Esophagus squamous epithelium (tissue), 5 donors: ENCODE results near the gene TANGO2. TPM values are rescaled to one million over a fixed set of nuclear protein-coding genes. Genes with fewer than 3 reads are reported as not detected.

ENCODE experiments used
- DNase-seq: peaks from one replicate; lab custom pipeline; 2025; lab: John Stamatoyannopoulos, UW
- H3K27ac ChIP-seq, 4 donors: fragments of 200-600 bp; sonication (generic); one replicate each; pipeline ENCODE4 v1.5.1; 2016 to 2019; ENCODE audit warnings: mild to moderate bottlenecking in 1 of 4
- H3K27me3 ChIP-seq, 4 donors: fragments of 200-600 bp; sonication (generic); 1 replicate in 3 of 4; 2 replicates in 1 of 4; pipeline versions ENCODE4 v1.5.1 to v1.6.0; 2017 to 2021; ENCODE audit warnings: antibody characterized with exemption in 1 of 4
- H3K36me3 ChIP-seq, 3 donors: fragments of 200-600 bp; sonication (generic); one replicate each; pipeline ENCODE4 v1.5.1; 2016 to 2019
- H3K4me1 ChIP-seq, 3 donors: fragments of 200-600 bp; sonication (generic); one replicate each; pipeline ENCODE4 v1.5.1; 2017 to 2019
- H3K4me3 ChIP-seq, 4 donors: fragments of 200-600 bp; sonication (generic); 1 replicate in 3 of 4; 2 replicates in 1 of 4; pipeline ENCODE4 v1.5.1; 2016 to 2019; ENCODE audit warnings: mild to moderate bottlenecking in 2 of 4, moderate library complexity in 1 of 4
- H3K9me3 ChIP-seq, 3 donors: fragments of 200-600 bp; sonication (generic); one replicate each; pipeline ENCODE4 v1.5.1; 2016 to 2019
- CTCF ChIP-seq, 6 experiments: fragments of 450-650 bp in 4 of 6; fragments of 200-600 bp in 2 of 6; sonication (generic) in 2 of 6; IDR thresholded peaks; one replicate each; pipeline ENCODE4 v1.5.1; 2016 to 2019; ENCODE audit warnings: antibody characterized with exemption in 6 of 6, mild to moderate bottlenecking in 4 of 6, moderate library complexity in 4 of 6
- POLR2A ChIP-seq, 4 donors: fragments of 450-650 bp; IDR thresholded peaks; one replicate each; pipeline ENCODE4 v1.6.1; 2017; ENCODE audit warnings: antibody characterized with exemption in 4 of 4, mild to moderate bottlenecking in 4 of 4, moderate library complexity in 3 of 4
- WGBS, 2 donors: methylation state at CpG; one replicate each; pipeline ENCODE4 v1.1.5; 2018; 5-methylcytosine and 5-hydroxymethylcytosine counted together
- intact Hi-C: fragments of 100-400 bp; cut with DNase I; formaldehyde crosslinking; loops from one replicate; pipeline ENCODE4 v1.15.0; 2022
- small RNA-seq, 4 donors: library from RNA; depleted of rRNA; stranded (forward); fragments of <200 nt; gene quantifications; one replicate each; pipeline ENCODE3, GENCODE V24; 2016
- total RNA-seq, 4 donors: library from RNA; depleted of rRNA; stranded (reverse); fragments of >200 nt; gene quantifications; one replicate each; pipeline ENCODE4 v1.1.0, GENCODE V29; 2016
- donor health status: DM: yes; HTN: yes; CAD: no.

Gene TANGO2
- total RNA-seq, 4 donors from 2014 or later, result 14.0 to 28.2 (median 17.6) TPM

- peak within 1 kb of the TSS; percentile 89 to 93 (median 92) for H3K27ac ChIP-seq
- H3K9me3 ChIP-seq, result no peaks in the 10 kb centered on the region
- intact Hi-C loops, result loop anchor here (10.0 kb wide), 2 partner anchors 91 to 141 kb away; partner anchors contain the start of gene TANGO2
- TF ChIP-seq CTCF (IDR thresholded peaks at IDR 0.05) (no peak), POLR2A (IDR thresholded peaks at IDR 0.05) (no peak)
- peaks cover 30 to 66% (median 30%) of the 10 kb centered on the region in 3 donors for H3K4me1 ChIP-seq
- H3K4me3 ChIP-seq, result peak within 1 kb of the TSS; percentile 77 to 90 (median 85)
- no peaks in the 10 kb centered on the region for H3K27me3 ChIP-seq
- WGBS, 2 donors, result 28 to 64% methylated on average over 5 to 9 of the region's 30 CpGs
- no peak for DNase-seq
- peaks cover 8 to 71% (median 18%) of the 10 kb centered on the region in 3 donors for H3K36me3 ChIP-seq
Measured at GRCh38 chr22:20115691-20116375, 94.9 kb downstream of the TANGO2 start, which contains the start of gene RANBP1. RANBP1 (plus strand) TSS chr22:20116104; CDS start chr22:20116185, 81 bp downstream.

DNA sequence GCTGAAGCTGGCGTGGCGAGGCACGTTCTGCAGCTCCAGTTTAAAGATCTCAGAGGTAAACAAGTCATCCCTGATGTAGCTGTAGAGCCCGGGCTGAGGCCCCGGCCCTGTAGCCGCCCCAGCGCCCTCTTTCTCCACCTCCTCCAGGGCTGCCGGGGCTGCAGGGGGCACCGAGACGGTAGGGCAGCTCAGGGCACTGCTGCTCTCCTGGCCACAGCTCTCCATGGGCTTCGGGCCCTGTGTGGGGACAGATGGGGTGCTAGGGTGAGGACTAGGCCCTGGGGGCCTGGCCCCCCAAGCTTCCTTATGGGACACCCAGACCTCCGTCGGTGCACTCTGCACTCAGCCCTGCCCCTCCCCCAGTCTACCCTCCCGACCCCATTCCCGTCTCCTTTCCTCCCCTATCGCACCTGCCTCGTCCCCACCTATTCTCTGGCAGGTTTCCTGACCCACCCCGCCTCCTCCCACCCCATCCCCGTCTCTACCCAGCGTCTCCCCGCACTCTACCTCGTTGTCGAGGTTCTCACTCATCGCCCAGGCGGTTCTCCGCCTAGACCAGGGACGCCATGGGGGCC, 95.6 kb downstream of the TANGO2 start:
- H3K36me3 ChIP-seq, result peaks cover 9 to 71% (median 18%) of the 10 kb centered on the region in 3 donors
- TF ChIP-seq CTCF (IDR thresholded peaks at IDR 0.05) (no peak), POLR2A (IDR thresholded peaks at IDR 0.05) (no peak)
- 0 to 8% methylated on average over 8 to 14 of the region's 27 CpGs for whole genome bisulfite sequencing, 2 donors
- peaks cover 30 to 72% (median 30%) of the 10 kb centered on the region in 3 donors for H3K4me1 ChIP-seq
- intact Hi-C loops, result loop anchor here (10.0 kb wide), 2 partner anchors 92 to 142 kb away; partner anchors contain the start of gene TANGO2
- H3K27ac ChIP-seq, result peak overlapping the region; percentile 89 to 93 (median 92)
- no peaks in the 10 kb centered on the region for H3K27me3 ChIP-seq
- no peak for DNase-seq
- peak overlapping the region; percentile 77 to 90 (median 85) for H3K4me3 ChIP-seq
- H3K9me3 ChIP-seq, result no peaks in the 10 kb centered on the region

Small RNA genes lying within 50 kb of the gene (small RNA-seq; reads per million reads assigned to genes)
- gene MIR185 (1.8 to 4.6 (median 3.1) reads per million in 4 donors), gene MIR6816 (0 reads per million in 4 donors), gene RF00017 (0 reads per million in 4 donors)

Other genes starting within 250 kb of the TANGO2 start
- 1 to 10 TPM; 5.7 to 8.5 (median 6.4) TPM for gene GNB1L, start 166.2 kb upstream of the TANGO2 start, total RNA-seq
- 10 to 100 TPM in 2 of 4 donors, 1 to 10 TPM in 2; 9.4 to 18.2 (median 11.4) TPM for gene RTL10, start 166.2 kb upstream of the TANGO2 start, total RNA-seq
- gene COMT, start 79.3 kb upstream of the TANGO2 start, total RNA-seq, result 100 to 1,000 TPM; 210 to 422 (median 234) TPM
- gene TXNRD2, start 79.3 kb upstream of the TANGO2 start, total RNA-seq, result 10 to 100 TPM in 2 of 4 donors, 1 to 10 TPM in 2; 8.0 to 11.3 (median 10.4) TPM
- gene ARVCF, start 4.3 kb upstream of the TANGO2 start, total RNA-seq, result 10 to 100 TPM in 1 of 4 donors, 1 to 10 TPM in 3; 3.1 to 10.9 (median 7.1) TPM
- 10 to 100 TPM; 13.7 to 33.8 (median 18.7) TPM for gene DGCR8, start 59.1 kb downstream of the TANGO2 start, total RNA-seq
- gene RANBP1, start 95.0 kb downstream of the TANGO2 start, total RNA-seq, result 100 to 1,000 TPM; 178 to 358 (median 212) TPM
- 10 to 100 TPM; 30.9 to 58.6 (median 41.3) TPM for gene TRMT2A, start 96.1 kb downstream of the TANGO2 start, total RNA-seq
- gene ZDHHC8, start 110.7 kb downstream of the TANGO2 start, total RNA-seq, result 10 to 100 TPM; 14.7 to 22.9 (median 18.6) TPM
- 1 to 10 TPM in 1 of 4 donors, not detected in 3; 2.1 TPM for gene CCDC188, start 129.9 kb downstream of the TANGO2 start, total RNA-seq
- 1 to 10 TPM in 3 of 4 donors, under 1 TPM in 1; 0.97 to 3.9 (median 2.5) TPM for gene RTN4R, start 247.2 kb downstream of the TANGO2 start, total RNA-seq